GM19193 (cell line): Measurements from ENCODE around the gene TRPV4.

Source experiments
- POLR2A ChIP-seq: IDR thresholded peaks from 4 replicates; pipeline ENCODE4 v1.6.1; 2011; ENCODE audit not compliant: insufficient read depth, insufficient read length; ENCODE audit errors: extremely low read depth

The TRPV4 gene

DNA sequence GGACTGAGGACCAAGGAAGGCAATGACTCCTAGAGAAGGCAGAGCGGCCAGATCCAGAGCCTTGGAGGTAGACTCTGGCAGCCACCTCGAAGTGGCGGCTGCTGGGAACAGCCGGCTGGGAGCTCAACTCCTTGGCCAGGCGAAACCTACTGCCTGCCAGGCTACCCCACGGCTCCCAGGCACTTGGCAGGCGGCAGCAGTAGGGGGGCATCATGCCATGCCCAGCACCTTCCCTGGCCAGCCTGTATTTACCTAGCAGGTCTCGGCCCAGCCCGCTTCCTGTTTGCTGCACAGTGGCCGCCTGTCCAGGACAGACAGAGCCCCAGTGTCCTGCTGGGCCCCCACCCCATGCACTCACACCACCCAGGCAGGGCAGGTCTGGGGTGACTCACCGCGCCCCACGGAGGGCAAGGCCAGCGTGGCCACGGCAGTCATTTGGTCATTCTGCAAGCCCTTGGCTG lies 10.2 kb downstream of the TRPV4 start:
- no peak for TF ChIP-seq POLR2A

DNA sequence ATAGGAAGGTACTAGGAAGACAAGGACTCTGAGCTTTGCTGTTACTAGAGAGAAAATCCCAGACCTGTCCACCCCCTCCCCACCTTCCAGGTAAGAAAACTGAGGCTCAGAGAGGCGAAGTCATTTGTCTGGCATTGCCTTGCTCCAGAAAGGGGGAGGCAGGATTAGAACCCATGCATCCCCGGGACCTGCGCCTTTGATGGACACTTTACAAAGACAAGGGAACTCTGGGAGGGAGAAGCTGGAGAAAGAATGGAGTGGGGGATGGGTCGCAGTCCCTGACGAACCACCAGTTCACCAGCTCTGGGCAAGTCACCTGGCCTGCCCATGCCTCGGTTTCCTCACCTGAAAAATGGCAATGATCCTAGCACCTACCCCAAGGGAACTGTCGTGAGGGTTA lies 10.8 kb downstream of the TRPV4 start:
- no peak for TF ChIP-seq POLR2A

DNA sequence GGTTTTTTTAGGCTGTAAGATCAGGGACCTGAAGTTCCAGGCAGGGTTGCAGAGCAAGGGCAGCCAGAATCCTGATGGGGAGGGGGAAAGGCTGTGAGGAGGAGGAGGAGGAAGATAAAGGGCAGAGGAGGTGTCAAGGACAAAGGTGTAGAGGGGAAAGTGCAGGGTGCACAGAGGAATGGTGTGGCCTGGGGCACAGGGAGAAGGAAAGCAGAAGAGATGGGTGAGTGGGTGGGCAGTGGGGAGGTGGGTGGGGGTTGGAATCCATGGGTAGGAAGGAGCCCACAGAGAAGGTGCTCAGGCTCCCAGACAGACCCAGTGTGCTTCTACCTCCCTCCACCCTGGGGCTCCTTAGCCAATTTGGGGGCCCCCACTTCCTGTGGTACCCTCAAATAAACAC lies 11.2 kb downstream of the TRPV4 start:
- no peak for TF ChIP-seq POLR2A

DNA sequence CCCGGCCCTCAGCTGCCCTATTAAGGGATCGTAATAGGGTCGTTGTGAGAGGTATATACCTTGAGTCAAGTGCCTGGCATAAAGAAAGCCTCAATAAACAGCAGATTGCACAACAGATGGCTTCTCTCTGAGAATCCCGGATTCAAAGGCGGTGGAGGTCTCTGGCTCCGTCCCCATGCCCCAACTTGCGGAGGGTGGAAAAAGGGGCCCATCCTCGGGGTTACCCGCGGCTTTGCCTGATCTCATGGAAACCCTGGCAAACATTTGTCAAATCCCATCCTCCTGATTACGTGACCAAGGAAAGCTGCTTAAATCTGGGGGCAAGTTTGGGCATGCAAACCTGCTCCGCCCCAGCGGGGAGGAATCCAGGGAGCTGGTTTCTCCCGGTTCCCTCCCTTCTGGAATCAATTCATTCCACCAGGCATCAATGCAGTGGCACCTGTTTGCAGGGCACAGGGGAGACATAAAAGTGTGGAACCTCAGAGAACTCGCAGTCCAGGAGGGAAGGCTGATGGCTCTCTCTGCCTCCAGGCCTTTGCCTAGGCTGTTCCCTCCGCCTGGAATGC lies 12.3 kb downstream of the TRPV4 start:
- TF ChIP-seq POLR2A: no peak

DNA sequence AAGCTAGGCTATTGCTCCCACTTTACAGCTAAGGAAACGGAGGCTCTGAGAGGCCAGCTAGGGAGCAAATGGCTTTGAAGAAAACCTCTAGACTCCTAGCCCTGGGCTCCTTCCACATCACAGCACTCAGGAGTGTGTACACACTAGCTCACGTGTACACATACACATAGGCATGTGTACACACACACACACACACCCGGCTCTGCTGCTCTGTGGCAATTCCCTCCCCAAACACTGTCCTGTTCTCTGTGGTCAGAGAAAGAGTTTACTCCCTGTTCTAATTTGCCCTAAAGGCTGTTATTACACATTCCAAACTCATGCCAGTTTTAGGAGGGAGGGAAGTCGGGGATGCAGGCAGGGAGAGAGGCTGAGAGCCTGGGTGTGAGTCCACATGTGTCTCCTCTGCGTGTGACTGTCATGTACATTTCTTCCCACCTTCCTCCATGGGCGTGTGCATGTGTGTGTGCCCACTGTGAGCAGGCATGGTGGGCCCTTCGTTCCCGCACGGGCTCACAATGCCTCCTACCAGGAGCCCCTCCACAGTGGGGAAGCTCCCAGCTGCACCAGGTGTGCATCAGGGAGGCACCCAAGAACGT lies 14.2 kb downstream of the TRPV4 start:
- TF ChIP-seq POLR2A: no peak

DNA sequence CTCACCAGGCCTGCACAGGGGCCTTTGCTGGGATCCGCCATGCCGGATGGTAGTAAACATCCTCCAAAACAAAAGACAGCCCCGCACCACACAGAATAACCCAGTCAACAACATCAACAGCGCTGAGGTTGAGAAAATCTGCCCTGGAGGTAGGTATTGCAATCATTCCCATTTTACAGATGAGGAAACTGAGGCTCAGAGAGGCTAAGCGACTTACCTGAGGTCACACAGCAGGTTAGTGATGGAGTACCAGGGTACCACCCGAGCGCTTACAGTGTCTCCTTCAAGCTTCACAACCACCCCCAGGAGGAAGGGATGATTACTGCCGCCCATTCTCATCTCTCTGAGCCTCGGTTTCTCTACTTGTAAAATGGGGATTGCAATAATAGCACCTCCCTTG lies 14.9 kb downstream of the TRPV4 start:
- TF ChIP-seq POLR2A: no peak

DNA sequence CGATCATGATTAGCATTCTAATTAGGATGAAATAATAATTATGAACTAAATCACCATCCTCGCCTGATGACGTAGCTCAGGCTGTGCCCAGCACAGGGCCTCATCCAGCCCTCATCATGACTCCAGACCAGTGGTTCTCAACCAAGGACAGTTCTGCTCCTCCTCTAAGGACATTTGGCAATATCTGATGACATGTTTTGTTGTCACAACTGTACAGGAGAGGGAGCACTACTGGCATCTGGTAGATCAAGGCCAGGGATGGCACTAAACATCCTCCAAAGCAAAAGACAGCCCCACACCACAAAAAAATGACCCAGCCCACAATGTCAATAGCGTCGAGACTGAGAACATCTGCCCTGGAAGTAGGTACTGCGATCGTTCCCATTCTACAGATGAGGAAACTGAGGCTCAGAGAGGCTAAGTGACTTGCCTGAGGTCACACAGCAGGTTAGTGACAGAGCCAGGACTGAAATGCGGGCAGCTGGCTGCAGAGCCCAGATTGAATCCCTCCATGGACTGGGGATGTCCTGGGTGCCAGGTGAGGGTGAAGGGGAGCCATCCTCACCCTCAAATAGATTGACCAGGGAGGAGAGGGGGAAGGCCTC lies 15.5 kb downstream of the TRPV4 start:
- no peak for TF ChIP-seq POLR2A

DNA sequence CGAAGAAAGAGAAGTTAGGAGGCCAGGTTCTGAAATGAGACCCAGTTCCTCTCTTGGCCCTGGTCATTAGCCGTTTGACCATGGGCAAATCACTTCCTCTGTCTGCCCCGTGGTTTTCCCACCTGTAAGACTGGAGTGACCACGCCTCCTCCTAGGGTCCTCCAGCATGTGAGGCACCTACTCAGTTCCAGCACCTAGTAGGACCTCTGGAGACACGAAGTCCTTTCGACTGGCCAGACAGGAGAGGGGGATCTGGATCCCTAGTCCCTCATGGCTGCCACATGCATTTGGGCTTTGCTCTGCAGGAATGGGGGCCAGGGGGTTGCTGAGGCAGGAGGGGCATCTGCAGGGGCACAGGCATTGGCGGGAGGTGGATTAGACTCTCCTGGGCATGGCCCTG lies 16.3 kb downstream of the TRPV4 start:
- TF ChIP-seq POLR2A: no peak

DNA sequence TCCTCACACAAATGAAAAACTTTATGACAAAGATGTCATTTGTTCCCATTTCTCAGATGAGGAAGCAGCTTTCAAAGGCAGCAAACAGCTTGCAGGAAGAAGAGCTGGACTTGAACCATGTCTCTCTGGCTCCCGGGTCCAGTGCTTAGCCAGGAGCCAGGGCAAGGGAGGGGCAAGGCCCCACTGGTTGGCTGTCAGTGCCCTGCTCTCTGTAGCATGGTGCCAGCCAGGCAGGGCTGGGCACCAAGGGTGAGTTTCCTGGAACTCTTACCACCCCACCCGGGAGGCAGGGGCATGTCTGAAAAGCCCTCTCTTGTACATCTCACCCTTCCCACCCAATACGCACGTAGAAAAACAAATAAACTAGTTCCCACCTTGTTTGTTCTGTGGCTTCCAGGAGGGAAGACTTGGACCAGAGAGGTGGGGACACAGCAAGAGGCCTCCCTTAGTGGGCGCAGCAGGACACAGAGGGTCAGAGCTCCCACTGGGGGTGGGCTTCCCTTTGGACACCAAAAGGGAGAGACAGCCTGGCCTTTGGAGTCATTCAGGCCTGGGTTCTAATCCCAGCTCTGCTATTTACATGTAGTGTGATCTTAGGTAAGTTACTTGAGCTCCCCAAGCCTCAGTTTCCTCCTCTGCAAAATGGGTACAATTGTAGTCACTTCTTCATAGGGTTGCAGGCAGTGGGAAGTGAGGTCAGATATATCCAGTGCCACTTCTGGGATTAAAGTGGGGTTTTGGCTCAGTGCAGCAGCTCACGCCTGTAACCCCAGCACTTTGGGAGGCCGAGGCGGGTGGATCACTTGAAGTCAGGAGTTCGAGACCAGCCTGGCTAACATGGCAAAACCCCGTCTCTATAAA lies 17.2 kb downstream of the TRPV4 start:
- no peak for TF ChIP-seq POLR2A

DNA sequence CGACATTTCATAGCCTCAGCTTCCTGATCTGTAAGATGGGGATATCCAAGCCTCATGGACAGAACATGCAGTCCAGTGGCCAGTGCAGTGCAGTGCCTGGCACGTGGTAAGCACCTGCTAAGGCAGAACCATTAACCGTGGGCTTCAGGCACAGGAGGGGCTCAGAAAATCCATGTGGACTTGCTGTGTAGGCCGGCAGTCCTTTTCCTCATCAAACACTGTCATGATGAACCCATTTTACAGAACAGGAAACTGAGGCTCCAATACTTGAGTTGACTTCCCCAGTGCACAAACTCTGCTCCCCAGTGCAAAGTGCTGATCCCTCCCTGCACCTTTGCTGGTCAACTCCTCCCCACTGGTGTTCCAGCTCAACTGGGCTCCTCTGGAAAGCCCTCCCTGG lies 18.0 kb downstream of the TRPV4 start:
- TF ChIP-seq POLR2A: no peak

DNA sequence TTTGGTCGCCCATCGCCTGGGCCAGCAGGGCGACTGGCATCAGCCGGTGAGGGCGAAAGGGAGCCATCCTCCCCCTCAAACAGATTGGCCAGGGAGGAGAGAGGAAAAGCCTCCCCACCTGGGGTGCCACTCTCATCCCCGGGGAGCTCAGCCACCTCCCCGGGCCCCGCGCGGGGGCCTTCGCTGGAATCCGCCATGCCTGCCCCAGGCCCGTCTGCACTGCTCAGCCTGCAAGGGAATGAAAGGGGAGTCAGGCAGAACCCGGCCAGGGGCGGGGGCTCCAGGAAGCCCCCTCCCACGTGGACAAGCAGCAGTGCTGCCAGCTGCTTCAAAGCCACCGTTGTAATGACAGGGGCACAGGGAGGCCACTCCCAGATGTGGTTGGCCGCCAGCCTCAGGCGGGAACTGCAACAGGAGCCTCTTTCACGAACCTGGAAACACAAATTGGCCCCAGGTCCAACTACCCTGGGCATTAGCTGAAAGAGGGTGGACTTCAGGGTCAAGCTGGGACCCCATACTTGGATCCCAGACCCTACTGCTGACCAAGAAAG lies 18.5 kb downstream of the TRPV4 start:
- no peak for TF ChIP-seq POLR2A

DNA sequence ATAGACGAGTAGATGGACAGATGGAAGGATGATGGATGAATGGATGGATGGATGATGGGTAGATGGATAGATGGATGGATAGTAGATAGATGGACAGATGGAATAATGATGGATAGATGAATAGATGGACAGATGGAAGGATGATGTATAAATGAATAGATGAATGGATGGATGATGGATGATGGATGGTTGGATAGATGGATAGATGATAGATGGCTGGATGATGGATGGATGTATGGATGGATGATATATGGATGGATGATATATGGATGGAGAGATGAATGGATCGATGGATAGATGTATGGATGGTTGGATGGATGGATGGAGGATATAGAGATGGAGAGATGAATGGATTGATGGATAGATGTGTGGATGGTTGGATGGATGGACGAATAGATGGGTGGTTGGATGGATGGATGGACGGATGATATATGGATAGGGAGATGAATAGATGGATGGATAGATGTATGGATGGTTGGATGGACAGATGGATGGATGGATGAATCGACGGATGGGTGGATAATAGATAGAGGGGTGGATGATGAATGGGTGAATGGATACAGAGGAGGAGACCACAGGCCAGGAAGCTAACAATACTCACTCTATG lies 19.3 kb downstream of the TRPV4 start:
- no peak for TF ChIP-seq POLR2A

DNA sequence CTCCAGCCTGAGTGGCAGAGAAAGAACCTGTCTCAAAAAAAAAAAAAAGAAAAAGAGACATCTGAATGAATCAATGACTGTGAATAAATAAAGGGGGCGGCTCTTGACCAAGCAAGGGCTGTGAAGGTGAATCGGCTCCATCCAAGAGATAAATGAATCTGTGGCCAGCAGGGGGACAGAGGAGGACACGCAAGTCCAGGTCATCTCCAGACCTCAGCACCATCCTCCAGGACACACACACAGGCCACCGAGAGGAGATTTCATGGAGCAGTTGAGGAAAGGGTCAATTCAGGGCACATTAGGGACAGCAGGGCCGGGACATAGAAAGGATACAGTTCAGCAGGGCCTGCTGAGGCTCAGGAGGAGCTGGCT lies 21.6 kb downstream of the TRPV4 start:
- TF ChIP-seq POLR2A: no peak

DNA sequence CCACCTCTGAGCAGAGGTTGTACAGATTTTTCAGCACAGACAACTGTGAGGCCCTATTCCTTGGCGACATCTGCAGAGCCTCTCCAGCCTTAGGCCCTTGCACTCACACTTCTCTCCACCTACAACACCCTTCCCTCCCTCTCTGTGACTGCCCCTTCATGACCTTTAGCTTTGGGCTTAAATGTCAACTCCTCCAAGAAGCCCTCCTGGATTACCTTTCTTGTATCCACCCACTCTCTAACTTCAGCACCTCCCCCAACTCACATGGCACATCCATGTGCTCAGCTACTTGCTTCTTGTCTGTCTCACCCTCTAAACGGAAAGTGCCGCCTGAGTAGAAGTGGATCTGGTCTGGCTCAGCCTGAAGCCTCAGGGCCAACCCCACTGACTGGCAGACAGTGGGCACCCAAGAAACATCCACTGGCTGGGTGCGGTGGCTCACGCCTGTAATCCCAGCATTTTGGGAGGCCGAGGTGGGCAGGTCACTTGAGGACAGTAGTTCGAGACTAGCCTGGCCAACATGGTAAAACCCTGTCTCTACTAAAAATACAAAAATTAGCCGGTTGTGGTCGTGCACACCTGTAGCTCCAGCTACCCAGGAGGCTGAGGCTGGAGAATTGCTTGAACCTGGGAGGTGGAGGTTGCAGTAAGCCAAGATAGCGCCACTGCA lies 22.1 kb downstream of the TRPV4 start:
- no peak for TF ChIP-seq POLR2A
